IPS DF 4.7 (cell line): ENCODE data around the gene CACNG7.

Experiments
- DNase-seq: peaks from one replicate; pipeline ENCODE4 v3.0.0-alpha.2; 2013; ENCODE audit warnings: low spot score; ENCODE audit errors: extremely low read depth

The CACNG7 gene

GRCh38 chr19:53982001-53982451, 72.9 kb downstream of the CACNG7 start:
- no peak for DNase-seq

DNA sequence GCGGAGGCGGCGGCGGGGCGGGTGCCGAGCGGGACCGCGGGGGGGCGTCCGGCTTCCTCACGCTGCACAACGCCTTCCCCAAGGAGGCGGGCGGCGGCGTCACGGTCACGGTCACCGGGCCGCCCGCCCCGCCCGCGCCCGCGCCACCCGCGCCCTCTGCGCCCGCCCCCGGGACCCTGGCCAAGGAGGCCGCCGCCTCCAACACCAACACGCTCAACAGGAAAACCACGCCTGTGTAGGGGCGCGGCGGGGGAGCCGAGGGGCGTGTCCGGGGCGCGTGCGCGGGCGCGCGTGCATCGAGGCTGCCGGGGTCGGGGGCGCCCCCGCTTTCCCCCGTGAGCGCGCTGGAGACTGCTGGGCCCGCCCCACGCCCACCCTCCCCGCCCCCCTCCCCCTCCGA, 73.5 kb downstream of the CACNG7 start:
- DNase-seq: no peak

DNA sequence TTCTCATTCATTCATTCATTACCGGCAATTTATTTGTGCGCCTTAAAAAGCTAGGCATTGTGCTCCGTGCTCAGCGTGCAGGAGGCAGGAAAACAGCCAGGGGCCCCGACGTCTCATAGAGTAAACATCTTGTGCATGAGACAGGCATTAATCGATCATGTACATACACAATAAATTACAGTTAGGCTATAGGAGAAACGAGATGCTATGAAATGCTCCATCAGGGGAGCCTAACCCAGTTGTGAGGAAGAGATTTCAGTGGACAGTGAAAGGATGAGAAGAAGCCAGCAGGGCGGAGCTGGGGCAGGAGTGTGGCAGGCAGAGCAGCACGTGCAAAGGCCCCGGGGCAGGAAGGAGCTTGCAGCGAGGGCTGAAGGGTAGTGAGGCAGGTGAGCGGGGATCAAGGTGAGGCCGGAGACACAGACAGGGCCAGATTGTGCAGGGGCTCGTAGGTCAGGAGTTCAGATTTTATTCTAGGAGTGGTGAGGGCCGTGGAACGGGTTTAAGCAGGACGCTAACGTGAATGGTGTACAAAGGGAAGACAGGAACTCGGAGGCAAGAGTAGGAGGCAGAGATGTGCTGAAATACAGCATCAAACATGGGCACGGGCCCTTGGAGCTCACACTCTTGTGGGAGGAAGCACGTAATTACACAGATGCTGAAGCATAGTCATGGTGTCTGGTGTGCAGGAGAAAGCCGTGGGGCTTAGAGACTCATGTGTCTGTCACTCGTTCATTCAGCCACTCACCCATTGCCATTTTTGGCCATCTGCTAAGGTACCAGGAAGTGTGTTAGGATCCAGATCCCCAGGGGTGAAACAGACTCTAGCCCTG, 74.6 kb downstream of the CACNG7 start:
- no peak for DNase-seq

GRCh38 chr19:53985863-53986262, 76.8 kb downstream of the CACNG7 start:
- DNase-seq: no peak

GRCh38 chr19:53988981-53989380, 79.9 kb downstream of the CACNG7 start:
- DNase-seq: no peak

DNA sequence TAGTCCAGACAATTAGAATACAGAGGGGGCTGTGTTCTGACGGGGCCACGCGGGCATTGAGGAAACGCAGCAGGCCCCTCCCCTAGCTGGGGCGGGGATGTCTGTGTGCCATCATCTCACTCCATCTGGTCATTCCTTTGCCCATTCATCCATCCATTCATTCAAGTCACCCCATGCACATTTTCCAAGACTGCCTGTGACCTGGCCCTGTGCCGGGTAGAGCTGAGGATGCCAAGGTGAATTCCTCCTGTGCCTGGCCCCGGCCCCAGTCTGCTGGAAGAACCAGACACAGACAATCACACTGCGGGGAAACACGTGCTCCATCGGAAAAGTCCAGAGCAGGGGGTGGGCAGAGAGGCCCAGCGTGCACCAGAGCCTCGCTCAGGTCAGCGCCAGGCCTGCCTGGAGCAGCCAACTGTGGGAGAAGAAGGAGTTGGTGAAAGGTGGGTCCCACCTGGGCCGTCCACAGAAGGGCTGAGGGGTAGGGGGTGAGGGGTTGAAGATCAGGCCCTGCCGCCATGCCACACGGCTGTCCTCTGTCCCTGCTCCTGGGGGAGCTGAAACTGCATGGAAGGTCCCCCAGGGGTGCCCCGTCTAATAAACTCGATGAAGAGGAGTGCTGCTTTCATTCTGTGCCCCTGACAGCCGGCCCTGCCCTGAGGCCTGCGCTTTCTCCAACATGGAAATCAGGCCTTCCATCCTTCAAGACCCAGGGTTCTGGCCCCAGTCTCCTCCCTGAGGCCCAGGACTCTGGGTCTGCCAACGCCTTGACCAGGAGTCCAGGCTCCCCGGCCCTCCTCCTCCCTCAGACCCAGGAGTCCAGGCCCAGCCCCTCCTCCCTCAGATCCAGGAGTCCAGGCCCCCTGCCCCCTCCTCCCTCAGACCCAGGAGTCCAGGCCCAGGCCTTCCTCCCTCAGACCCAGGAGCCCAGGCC, 80.8 kb downstream of the CACNG7 start:
- DNase-seq: no peak

GRCh38 chr19:53991224-53992113, 82.4 kb downstream of the CACNG7 start, which contains the start of gene CACNG6:
Gene CACNG6, plus strand, starts transcription at chr19:53991637. Its CDS starts 1,241 bp downstream, at chr19:53992878.
- DNase-seq: no peak

- DNase-seq: no peak
These were observed 83.1 kb downstream of the CACNG7 start for GRCh38 chr19:53992211-53992610.

- no peak for DNase-seq
These were observed 83.7 kb downstream of the CACNG7 start for GRCh38 chr19:53992815-53993214.

- no peak for DNase-seq
These were observed 84.4 kb downstream of the CACNG7 start for GRCh38 chr19:53993448-53993847.
